Neuronal stem cell (in vitro differentiated cells): ENCODE data around the gene CABP4.
"Not testable (repeated sequence)": the region's sequence is repeated elsewhere in the genome, so short reads cannot be mapped to it uniquely, and the experiment has no call there.

Experiments
- DNase-seq: peaks from one replicate; pipeline ENCODE4 v3.0.0-alpha.2; 2013; ENCODE audit warnings: low spot score
- H2AFZ ChIP-seq: one replicate; pipeline ENCODE4 v1.6.1; 2013; ENCODE audit warnings: mild to moderate bottlenecking, low read length, inconsistent platforms
- H2AK5ac ChIP-seq: 2 replicates; pipeline ENCODE4 v1.6.1; 2013; ENCODE audit warnings: low read depth, mild to moderate bottlenecking, inconsistent platforms, low read length, moderate library complexity, mixed read lengths
- H2BK120ac ChIP-seq: 2 replicates; pipeline ENCODE4 v1.6.1; 2013; ENCODE audit warnings: low read depth, mild to moderate bottlenecking, inconsistent platforms, low read length, moderate library complexity, mixed read lengths
- H2BK12ac ChIP-seq: one replicate; pipeline ENCODE4 v1.6.1; 2013; ENCODE audit warnings: low read length, inconsistent platforms
- H2BK15ac ChIP-seq: 2 replicates; pipeline ENCODE4 v1.6.1; 2013; ENCODE audit warnings: mild to moderate bottlenecking, low read length, inconsistent platforms, mixed read lengths
- H2BK5ac ChIP-seq: one replicate; pipeline ENCODE4 v1.6.1; 2013; ENCODE audit warnings: inconsistent platforms, mild to moderate bottlenecking, low read length, moderate library complexity
- H3K14ac ChIP-seq: one replicate; pipeline ENCODE4 v1.6.1; 2013; ENCODE audit warnings: low read length, inconsistent platforms
- H3K18ac ChIP-seq: 2 replicates; pipeline ENCODE4 v1.6.1; 2013; ENCODE audit warnings: low read length, inconsistent platforms
- H3K23ac ChIP-seq: 2 replicates; pipeline ENCODE4 v1.6.1; 2013; ENCODE audit warnings: low read depth, mild to moderate bottlenecking, mixed read lengths, low read length, inconsistent platforms; ENCODE audit not compliant: poor library complexity
- H3K27ac ChIP-seq: replicated peaks from 3 replicates; pipeline ENCODE4 v1.5.1; 2013; ENCODE audit warnings: low read length, inconsistent platforms
- H3K27me3 ChIP-seq, 3 experiments: 2 replicates each; pipeline ENCODE4 v1.6.1; 2013; ENCODE audit warnings: low read length in 3 of 3, mild to moderate bottlenecking in 2 of 3, inconsistent platforms in 1 of 3, low read depth in 1 of 3, mixed read lengths in 1 of 3, moderate library complexity in 1 of 3; ENCODE audit not compliant: control insufficient read depth in 3 of 3, insufficient read depth in 3 of 3
- H3K36me3 ChIP-seq, 2 donors: replicated peaks in 1 of 2; 2 replicates each; pipeline ENCODE4 v1.6.1; 2013; ENCODE audit warnings: low read length in 2 of 2; ENCODE audit not compliant: control insufficient read depth in 2 of 2, insufficient read depth in 2 of 2
- H3K4ac ChIP-seq: 2 replicates; pipeline ENCODE4 v1.6.1; 2013; ENCODE audit warnings: inconsistent platforms, mild to moderate bottlenecking, low read length, moderate library complexity
- H3K4me1 ChIP-seq, 2 donors: 1 replicate in 1 of 2; 2 replicates in 1 of 2; pipeline ENCODE4 v1.6.1; 2013; ENCODE audit warnings: low read length in 2 of 2, low read depth in 1 of 2; ENCODE audit not compliant: control insufficient read depth in 2 of 2, insufficient read depth in 1 of 2
- H3K4me2 ChIP-seq: one replicate; pipeline ENCODE4 v1.6.1; 2013; ENCODE audit warnings: mild to moderate bottlenecking, low read length, inconsistent platforms; ENCODE audit not compliant: insufficient read depth, poor library complexity, severe bottlenecking
- H3K4me3 ChIP-seq, 2 donors: 2 replicates each; pipeline ENCODE4 v1.5.1; 2013; ENCODE audit warnings: low read length in 2 of 2, mild to moderate bottlenecking in 2 of 2, inconsistent platforms in 1 of 2, moderate library complexity in 1 of 2
- H3K79me1 ChIP-seq: one replicate; pipeline ENCODE4 v1.6.1; 2013; ENCODE audit warnings: low read depth, mild to moderate bottlenecking, inconsistent platforms, low read length, moderate library complexity
- H3K9ac ChIP-seq: one replicate; pipeline ENCODE4 v1.6.1; 2013; ENCODE audit warnings: mild to moderate bottlenecking, low read depth, low read length, inconsistent platforms; ENCODE audit not compliant: poor library complexity
- H3K9me3 ChIP-seq, 2 donors: replicated peaks in 1 of 2; 2 replicates each; pipeline versions ENCODE3 to v1.6.1; 2013; ENCODE audit warnings: low read length in 2 of 2, mild to moderate bottlenecking in 2 of 2, inconsistent platforms in 1 of 2, low read depth in 1 of 2, mixed read lengths in 1 of 2, moderate library complexity in 1 of 2; ENCODE audit not compliant: control insufficient read depth in 2 of 2, insufficient read depth in 1 of 2
- H4K8ac ChIP-seq: one replicate; pipeline ENCODE4 v1.6.1; 2013; ENCODE audit warnings: low read depth, mild to moderate bottlenecking, inconsistent platforms, low read length, moderate library complexity
- H4K91ac ChIP-seq: one replicate; pipeline ENCODE4 v1.6.1; 2013; ENCODE audit warnings: low read length, low read depth, mild to moderate bottlenecking, inconsistent platforms; ENCODE audit not compliant: poor library complexity
- WGBS, 2 donors: extraction: QIAGEN DNeasy Blood & Tissue Kit; methylation state at CpG; one replicate each; pipeline ENCODE4 v1.1.7; 2013; ENCODE audit warnings: missing lambda C conversion rate in 2 of 2, mixed read lengths in 1 of 2; ENCODE audit not compliant: insufficient read length in 2 of 2, insufficient replicate concordance in 1 of 2; ENCODE audit errors: extremely low coverage in 2 of 2; 5-methylcytosine and 5-hydroxymethylcytosine counted together

CABP4 gene

GRCh38 chr11:67469508-67469811 lies 14.3 kb downstream of the CABP4 start:
- Histone ChIP-seq H3K4me2 (peak overlapping the region; percentile 55), H3K27ac (peak overlapping the region; percentile 54)
- WGBS, 2 donors: no CpG with 5 or more reads among the region's 9 CpGs

DNA sequence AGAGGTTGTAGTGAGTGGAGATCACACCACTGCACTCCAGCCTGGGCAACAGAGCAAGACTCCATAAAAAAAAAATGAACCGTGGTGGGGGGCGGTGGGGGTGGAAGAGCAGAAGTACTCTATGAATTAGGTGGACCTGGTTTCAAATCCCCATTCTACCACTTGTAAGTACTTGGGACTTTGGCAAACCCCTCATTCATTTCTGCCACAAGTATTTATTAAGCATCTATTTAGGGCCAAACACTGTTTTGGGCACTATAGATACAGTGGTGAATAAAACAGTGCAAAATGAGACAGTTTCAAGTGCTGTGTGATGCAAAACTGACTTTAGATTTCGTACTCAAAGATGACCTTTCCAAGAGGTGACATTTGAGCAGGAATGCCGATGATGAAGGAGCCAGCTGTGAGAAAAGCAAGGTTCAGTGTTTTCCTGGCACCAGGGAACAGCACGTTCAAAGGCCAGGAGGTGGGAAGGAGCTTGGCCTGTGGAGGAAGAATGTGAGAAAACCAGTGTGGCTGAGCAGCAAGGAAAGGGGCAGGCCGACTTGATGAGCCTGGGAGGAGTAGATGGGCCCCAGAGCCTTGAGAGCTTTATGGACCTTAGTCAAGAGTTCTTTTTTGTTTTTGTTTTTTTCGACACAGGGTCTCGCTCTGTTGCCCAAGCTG lies 15.3 kb downstream of the CABP4 start:
- H4K8ac ChIP-seq: no peak overlapping the region
- H2BK5ac ChIP-seq: no peak overlapping the region
- no peak overlapping the region for H3K4ac ChIP-seq
- H3K18ac ChIP-seq: no peak overlapping the region
- WGBS, 2 donors: no CpG with 5 or more reads among the region's 8 CpGs
- no peak overlapping the region for H2AFZ ChIP-seq
- no peak overlapping the region for H2BK120ac ChIP-seq
- peaks cover 0 to 3% of the 10 kb centered on the region in 2 donors for H3K36me3 ChIP-seq
- no peaks in the 10 kb centered on the region for H3K9me3 ChIP-seq
- H3K79me1 ChIP-seq: peaks cover 1% of the 10 kb centered on the region
- H2BK15ac ChIP-seq: no peak overlapping the region
- H3K4me3 ChIP-seq: no peak overlapping the region
- H3K23ac ChIP-seq: no peak overlapping the region
- no peak overlapping the region for H3K9ac ChIP-seq
- peaks cover 7 to 11% of the 10 kb centered on the region in 2 donors for H3K4me1 ChIP-seq
- no peak overlapping the region for H2BK12ac ChIP-seq
- no peak for DNase-seq
- H2AK5ac ChIP-seq: peak overlapping the region; percentile 28
- no peak overlapping the region for H3K14ac ChIP-seq
- H3K4me2 ChIP-seq: no peak overlapping the region
- no peak overlapping the region for H4K91ac ChIP-seq
- peaks cover 0 to 2% (median 0%) of the 10 kb centered on the region in 3 experiments for H3K27me3 ChIP-seq
- H3K27ac ChIP-seq: no peak overlapping the region

More at GRCh38 chr11:67469508-67469811, 14.3 kb downstream of the CABP4 start:
- peak overlapping the region; percentile 38 to 76 for H3K4me3 ChIP-seq
- peak overlapping the region; percentile 89 for H2AFZ ChIP-seq
- H2BK5ac ChIP-seq: no peak overlapping the region
- no peak overlapping the region for H2BK120ac ChIP-seq
- peak overlapping the region; percentile 44 for H3K18ac ChIP-seq
- H2BK15ac ChIP-seq: no peak overlapping the region
- no peak overlapping the region for H2BK12ac ChIP-seq
- no peak overlapping the region for H3K9ac ChIP-seq
- no peak overlapping the region for H4K8ac ChIP-seq
- no peaks in the 10 kb centered on the region for H3K9me3 ChIP-seq
- H3K79me1 ChIP-seq: peaks cover 5% of the 10 kb centered on the region
- H3K27me3 ChIP-seq: peaks cover 0 to 2% (median 0%) of the 10 kb centered on the region in 3 experiments
- no peak overlapping the region for H2AK5ac ChIP-seq
- H3K4ac ChIP-seq: no peak overlapping the region
- no peak overlapping the region for H4K91ac ChIP-seq
- DNase-seq: no peak
- H3K14ac ChIP-seq: no peak overlapping the region
- H3K4me1 ChIP-seq: peaks cover 10 to 11% of the 10 kb centered on the region in 2 donors
- H3K36me3 ChIP-seq: peaks cover 0 to 6% of the 10 kb centered on the region in 2 donors
- peak overlapping the region; percentile 96 for H3K23ac ChIP-seq

DNA sequence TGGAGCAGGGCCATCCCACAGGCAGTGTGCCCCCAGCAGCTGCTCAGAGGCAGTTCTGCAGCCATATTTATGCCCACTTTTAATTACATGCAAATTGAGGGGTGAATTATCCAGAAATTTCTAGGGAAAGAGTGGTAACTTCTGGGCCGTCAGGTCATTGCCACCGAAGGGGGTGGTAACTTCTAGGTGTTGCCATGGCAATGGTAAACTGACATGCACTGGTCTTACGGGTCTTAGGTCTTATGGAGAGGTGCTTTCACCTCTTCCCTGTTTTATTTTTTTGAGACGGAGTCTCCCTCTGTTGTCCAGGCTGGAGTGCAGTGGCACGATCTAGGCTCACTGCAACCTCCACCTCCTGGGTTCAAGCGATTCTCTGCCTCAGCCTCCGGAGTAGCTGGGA lies 17.7 kb downstream of the CABP4 start:
- no peak overlapping the region for H3K14ac ChIP-seq
- WGBS, 2 donors: no CpG with 5 or more reads among the region's 7 CpGs

GRCh38 chr11:67476692-67477091 lies 21.5 kb downstream of the CABP4 start:
- H2AK5ac ChIP-seq, H3K4me2 ChIP-seq, H3K14ac ChIP-seq: not testable (repeated sequence)

More for the DNA sequence above, 17.7 kb downstream of the CABP4 start:
- H3K18ac ChIP-seq: no peak overlapping the region
- H2BK15ac ChIP-seq: no peak overlapping the region
- H4K91ac ChIP-seq: no peak overlapping the region
- DNase-seq: no peak
- H2BK120ac ChIP-seq: no peak overlapping the region
- H2AK5ac ChIP-seq: no peak overlapping the region
- H3K27ac ChIP-seq: no peak overlapping the region
- H3K9ac ChIP-seq: peak overlapping the region; percentile 24
- H3K4me2 ChIP-seq: no peak overlapping the region
- H3K36me3 ChIP-seq: no peaks in the 10 kb centered on the region
- H2BK12ac ChIP-seq: no peak overlapping the region
- H3K79me1 ChIP-seq: no peaks in the 10 kb centered on the region
- no peaks in the 10 kb centered on the region for H3K9me3 ChIP-seq
- no peak overlapping the region for H3K4me3 ChIP-seq
- peaks cover 0 to 2% (median 0%) of the 10 kb centered on the region in 3 experiments for H3K27me3 ChIP-seq
- H3K23ac ChIP-seq: no peak overlapping the region
- H4K8ac ChIP-seq: no peak overlapping the region
- no peak overlapping the region for H2BK5ac ChIP-seq
- peak overlapping the region; percentile 66 for H2AFZ ChIP-seq
- peaks cover 6 to 9% of the 10 kb centered on the region in 2 donors for H3K4me1 ChIP-seq
- no peak overlapping the region for H3K4ac ChIP-seq

More at GRCh38 chr11:67476692-67477091, 21.5 kb downstream of the CABP4 start:
- not testable (repeated sequence) for H3K27me3 ChIP-seq, H2BK12ac ChIP-seq, H3K9ac ChIP-seq, H3K9me3 ChIP-seq, H3K79me1 ChIP-seq, H3K36me3 ChIP-seq, H3K4me1 ChIP-seq, H3K18ac ChIP-seq, DNase-seq, H3K23ac ChIP-seq, H2BK5ac ChIP-seq, H4K8ac ChIP-seq, H3K4ac ChIP-seq, H3K27ac ChIP-seq, H2BK15ac ChIP-seq, H3K4me3 ChIP-seq, H4K91ac ChIP-seq, H2BK120ac ChIP-seq
- peak overlapping the region; percentile 40 for H2AFZ ChIP-seq
- no CpG with 5 or more reads among the region's 10 CpGs for WGBS, 2 donors
